Neural progenitor cell (in vitro differentiated cells): ENCODE data around the gene YIPF7.

Experiments used
- CTCF ChIP-seq: fragments of 200-600 bp; sonication (generic); IDR thresholded peaks from 2 replicates; pipeline ENCODE4 v1.5.1; 2017; ENCODE audit warnings: antibody characterized with exemption, mild to moderate bottlenecking
- EZH2phosphoT487 ChIP-seq: fragments of 200-600 bp; sonication (generic); IDR thresholded peaks from 2 replicates; pipeline ENCODE4 v1.6.1; 2017; ENCODE audit warnings: antibody characterized with exemption

GRCh38 chr4:44580231-44580630 is 71.2 kb downstream of the YIPF7 start:
- TF ChIP-seq CTCF = no peak
- TF ChIP-seq EZH2phosphoT487 = no peak
